ENCODE measurements around the gene ADAMTS12. TPM values are rescaled to one million over a fixed set of nuclear protein-coding genes. Genes with fewer than 3 reads are reported as not detected.
A peak's percentile ranks its signal among the peaks of the same experiment; 100 is the strongest.

Gene ADAMTS12
- total and polyA plus RNA-seq, 10 of the 15 experiments (the other 5 are each of a cell fraction or from before 2014, with no cell fraction given): 0.11 to 35.8 (median 20.7) TPM

GRCh38 chr5:33785571-33785970 lies 106.2 kb downstream of the ADAMTS12 start:
- DNase-seq (ENCODE audit: low read depth, low spot score): no peak
- TF ChIP-seq FOXK2 (IDR thresholded peaks at IDR 0.05) (no peak), CBX3 (IDR thresholded peaks at IDR 0.05; ENCODE audit: borderline replicate concordance, low read depth) (0 out of 2 replicates have a peak, but pooled peaks have one; percentile 42)
- WGBS (ENCODE audit: insufficient coverage, insufficient replicate concordance, low lambda C conversion rate, missing lambda C conversion rate): 40% methylated on average over 1 of the region's 1 CpG
- peaks cover 5% of the 10 kb centered on the region for H3K9me3 ChIP-seq (replicated peaks; ENCODE audit: control insufficient read depth, insufficient read depth, low read length)
- H3K4me1 ChIP-seq (ENCODE audit: control insufficient read depth, insufficient read depth, low read length): no peaks in the 10 kb centered on the region
- H3K27ac ChIP-seq (ENCODE audit: control insufficient read depth, insufficient read depth): no peak overlapping the region
- ATAC-seq: no peak
- no peaks in the 10 kb centered on the region for H3K27me3 ChIP-seq (replicated peaks in 1 of 2; ENCODE audit: control insufficient read depth in 2 of 2, insufficient read depth in 2 of 2, low read length in 1 of 2)
- SMC1A ChIA-PET (ENCODE audit: uncharacterized antibody, unreplicated experiment): interaction anchor here (0.9 kb wide), 1 partner anchor 19 kb away, joined by 3 read pairs; no protein-coding TSS in a partner anchor
- H2AFZ ChIP-seq (ENCODE audit: control insufficient read depth, low read depth, low read length): no peak overlapping the region
- H4K20me1 ChIP-seq (ENCODE audit: control insufficient read depth, insufficient read depth): no peaks in the 10 kb centered on the region
- no peaks in the 10 kb centered on the region for H3K79me2 ChIP-seq (ENCODE audit: control insufficient read depth, insufficient read depth, low read length)
- H3K36me3 ChIP-seq (ENCODE audit: control insufficient read depth in 2 of 2, insufficient read depth in 2 of 2, low read length in 1 of 2): no peaks in the 10 kb centered on the region
- in situ Hi-C loops (cut with MboI) (no loop called here), intact Hi-C loops (cut with micrococcal nuclease; ENCODE audit: unreplicated experiment) (no loop called here)
- no peak overlapping the region for H3K4me2 ChIP-seq (ENCODE audit: control insufficient read depth, insufficient read depth)
- no peak for FAIRE-seq
- no TSS peak for BruUV-seq (replicated peaks)
- CTCF ChIA-PET: no interaction called here
- POLR2A ChIA-PET: interaction anchor here (0.6 kb wide), 1 partner anchor 1154 kb away, joined by 3 read pairs; no protein-coding TSS in a partner anchor
- RAD21 ChIA-PET (ENCODE audit: unreplicated experiment): no interaction called here
- H3K4me3 ChIP-seq: no peak overlapping the region
- no peak overlapping the region for H3K9ac ChIP-seq (ENCODE audit: control insufficient read depth, insufficient read depth, low read length)

GRCh38 chr5:33781286-33781685 lies 110.5 kb downstream of the ADAMTS12 start:
- RAD21 ChIA-PET (ENCODE audit: unreplicated experiment): no interaction called here
- peaks cover 5% of the 10 kb centered on the region for H3K9me3 ChIP-seq (replicated peaks; ENCODE audit: control insufficient read depth, insufficient read depth, low read length)
- FAIRE-seq (no peak), DNase-seq (ENCODE audit: low read depth, low spot score) (no peak), ATAC-seq (no peak)
- no peak overlapping the region for H3K27ac ChIP-seq (ENCODE audit: control insufficient read depth, insufficient read depth)
- SMC1A ChIA-PET (ENCODE audit: uncharacterized antibody, unreplicated experiment): interaction anchor here (1.8 kb wide), 1 partner anchor 10 kb away, joined by 3 read pairs; no protein-coding TSS in a partner anchor
- H3K27me3 ChIP-seq (replicated peaks in 1 of 2; ENCODE audit: control insufficient read depth in 2 of 2, insufficient read depth in 2 of 2, low read length in 1 of 2): no peaks in the 10 kb centered on the region
- H3K4me2 ChIP-seq (ENCODE audit: control insufficient read depth, insufficient read depth): no peak overlapping the region
- H2AFZ ChIP-seq (ENCODE audit: control insufficient read depth, low read depth, low read length): no peak overlapping the region
- no TSS peak for BruUV-seq (replicated peaks)
- H3K79me2 ChIP-seq (ENCODE audit: control insufficient read depth, insufficient read depth, low read length): no peaks in the 10 kb centered on the region
- POLR2A ChIA-PET: interaction anchor here (1.4 kb wide), 1 partner anchor 12 kb away, joined by 5 read pairs; no protein-coding TSS in a partner anchor
- no peaks in the 10 kb centered on the region for H3K36me3 ChIP-seq (ENCODE audit: control insufficient read depth in 2 of 2, insufficient read depth in 2 of 2, low read length in 1 of 2)
- intact Hi-C loops (cut with micrococcal nuclease; ENCODE audit: unreplicated experiment) (no loop called here), in situ Hi-C loops (cut with MboI) (no loop called here)
- no peaks in the 10 kb centered on the region for H3K4me1 ChIP-seq (ENCODE audit: control insufficient read depth, insufficient read depth, low read length)
- H4K20me1 ChIP-seq (ENCODE audit: control insufficient read depth, insufficient read depth): no peaks in the 10 kb centered on the region
- no peak overlapping the region for H3K4me3 ChIP-seq
- no peak overlapping the region for H3K9ac ChIP-seq (ENCODE audit: control insufficient read depth, insufficient read depth, low read length)
- CTCF ChIA-PET: interaction anchor here (0.6 to 1.5 kb wide), 3 partner anchors 20 to 1011 kb away, joined by 3 to 5 read pairs (median 4); no protein-coding TSS in a partner anchor
- TF ChIP-seq ZNF274 (IDR thresholded peaks at IDR 0.05; ENCODE audit: insufficient read depth, insufficient read length): no peak
- TF ChIP-seq MTA3 (IDR thresholded peaks at IDR 0.05; ENCODE audit: borderline replicate concordance, low read length): no peak
- TF ChIP-seq SMC3 (IDR thresholded peaks at IDR 0.05; ENCODE audit: borderline replicate concordance, low read length): no peak
- no peak for TF ChIP-seq IKZF1 (conservative IDR thresholded peaks at IDR 0.05)
- TF ChIP-seq ZNF592 (IDR thresholded peaks at IDR 0.05): no peak
- TF ChIP-seq HDAC2 (IDR thresholded peaks at IDR 0.05): no peak
- peak; percentile 16 for TF ChIP-seq USF1 (IDR thresholded peaks at IDR 0.05; ENCODE audit: borderline replicate concordance, extremely low read length, insufficient read depth, low read depth, low read length)
- no peak for TF ChIP-seq CHD2 (IDR thresholded peaks at IDR 0.05; ENCODE audit: borderline replicate concordance, low read depth, low read length)
- TF ChIP-seq TARDBP (IDR thresholded peaks at IDR 0.05; ENCODE audit: borderline replicate concordance): no peak
